GM19452 (cell line): Measurements from ENCODE around the gene OSGIN1.

ENCODE experiments used
- ATAC-seq: cut with Tn5 transposase; IDR thresholded peaks from one replicate; pipeline ENCODE4 v1.9.1; 2021; ENCODE audit not compliant: unreplicated experiment

OSGIN1 gene

GRCh38 chr16:83956336-83957289, 3.6 kb downstream of the OSGIN1 start:
- no peak for ATAC-seq

GRCh38 chr16:83957296-83957855, 4.3 kb downstream of the OSGIN1 start:
- ATAC-seq, result no peak

- ATAC-seq, result no peak
Observed at GRCh38 chr16:83958137-83958845, 5.3 kb downstream of the OSGIN1 start.

GRCh38 chr16:83958846-83959565, 6.0 kb downstream of the OSGIN1 start:
- ATAC-seq, result no peak

- no peak for ATAC-seq
Observed at GRCh38 chr16:83959656-83960434, 6.8 kb downstream of the OSGIN1 start.

- ATAC-seq, result no peak
Observed at GRCh38 chr16:83960521-83961249, 7.6 kb downstream of the OSGIN1 start.

- ATAC-seq, result no peak
Observed at GRCh38 chr16:83961591-83961990, 8.6 kb downstream of the OSGIN1 start.

- no peak for ATAC-seq
Observed at GRCh38 chr16:83963277-83964119, 10.5 kb downstream of the OSGIN1 start.

GRCh38 chr16:83964684-83965443, 11.8 kb downstream of the OSGIN1 start:
- ATAC-seq, result no peak

- ATAC-seq, result no peak
Observed at GRCh38 chr16:83965444-83966152, 12.6 kb downstream of the OSGIN1 start.

- no peak for ATAC-seq
Observed at GRCh38 chr16:83966153-83966696, 13.2 kb downstream of the OSGIN1 start.

- ATAC-seq, result no peak
Observed at GRCh38 chr16:83967091-83967490, 14.1 kb downstream of the OSGIN1 start.

GRCh38 chr16:83967838-83968305, 14.8 kb downstream of the OSGIN1 start, which contains the start of gene NECAB2:
TSS of gene NECAB2 (plus strand) at chr16:83968244. CDS start at chr16:83968649, 405 bp downstream.
- ATAC-seq, result no peak

- ATAC-seq, result no peak
Observed at GRCh38 chr16:83968306-83968851, 15.3 kb downstream of the OSGIN1 start.

- no peak for ATAC-seq
Observed at GRCh38 chr16:83968891-83969649, 16.0 kb downstream of the OSGIN1 start.
